CD4-positive, CD25-positive, alpha-beta regulatory T cell (primary cell): ENCODE measurements around the gene KANK3. TPM values are rescaled to one million over a fixed set of nuclear protein-coding genes. Genes with fewer than 3 reads are reported as not detected.
A peak's percentile ranks its signal among the peaks of the same experiment; 100 is the strongest.

Experiments
- ATAC-seq, 2 donors: fragments of 150-1000 bp; cut with Tn5 transposase; one replicate each; pipeline ENCODE4 v1.10.0; 2021; ENCODE audit warnings: low read depth in 2 of 2, moderate number of reproducible peaks in 2 of 2, moderate library complexity in 1 of 2
- DNase-seq, 3 donors: peaks; one replicate each; pipeline versions ENCODE4 v3.0.0 to v3.0.0-alpha.2; 2012 to 2022; ENCODE audit warnings: mixed read lengths in 1 of 3
- H3K27ac ChIP-seq: one replicate; pipeline ENCODE4 v1.7.0; 2013; ENCODE audit warnings: mild to moderate bottlenecking, low read length; ENCODE audit not compliant: insufficient read depth, poor library complexity, severe bottlenecking
- H3K27me3 ChIP-seq: one replicate; pipeline ENCODE4 v1.7.0; 2013; ENCODE audit warnings: low read length; ENCODE audit not compliant: control insufficient read depth, insufficient read depth
- H3K36me3 ChIP-seq: one replicate; pipeline ENCODE4 v1.7.0; 2013; ENCODE audit warnings: mild to moderate bottlenecking, low read length, moderate library complexity; ENCODE audit not compliant: control insufficient read depth, insufficient read depth
- H3K4me1 ChIP-seq: 2 replicates; pipeline ENCODE4 v1.7.0; 2013; ENCODE audit warnings: mild to moderate bottlenecking, low read length; ENCODE audit not compliant: insufficient read depth, control insufficient read depth, poor library complexity, severe bottlenecking
- H3K4me3 ChIP-seq: one replicate; pipeline ENCODE4 v1.7.0; 2013; ENCODE audit warnings: low read depth, mild to moderate bottlenecking, low read length, moderate library complexity
- H3K9me3 ChIP-seq, 2 experiments: 1 replicate in 1 of 2; 2 replicates in 1 of 2; pipeline ENCODE4 v1.7.0; 2013; ENCODE audit warnings: low read length in 2 of 2, mild to moderate bottlenecking in 1 of 2, moderate library complexity in 1 of 2; ENCODE audit not compliant: control insufficient read depth in 2 of 2
- H3K27ac Mint-ChIP-seq, 3 donors: one replicate each; pipeline ENCODE4 v1.8.0; 2020 to 2022; ENCODE audit warnings: mild to moderate bottlenecking in 3 of 3, mixed read lengths in 3 of 3, moderate library complexity in 2 of 3
- H3K27me3 Mint-ChIP-seq: one replicate; pipeline ENCODE4 v1.8.0; 2022; ENCODE audit warnings: mild to moderate bottlenecking, mixed read lengths
- H3K36me3 Mint-ChIP-seq: one replicate; pipeline ENCODE4 v1.8.0; 2020; ENCODE audit warnings: mixed read lengths
- H3K4me1 Mint-ChIP-seq, 4 donors: one replicate each; pipeline ENCODE4 v1.8.0; 2020 to 2022; ENCODE audit warnings: mixed read lengths in 4 of 4, mild to moderate bottlenecking in 1 of 4
- H3K4me3 Mint-ChIP-seq, 4 donors: one replicate each; pipeline ENCODE4 v1.8.0; 2020 to 2022; ENCODE audit warnings: mild to moderate bottlenecking in 4 of 4, mixed read lengths in 4 of 4, moderate library complexity in 3 of 4
- H3K9me3 Mint-ChIP-seq, 7 donors: one replicate each; pipeline ENCODE4 v1.8.0; 2020 to 2022; ENCODE audit warnings: mixed read lengths in 7 of 7, mild to moderate bottlenecking in 3 of 7, moderate library complexity in 2 of 7
- polyA plus RNA-seq, 4 donors: library from polyadenylated mRNA; unstranded; fragments of 300-500 nt; fragmentation: Illumina TruSeq; gene quantifications; one replicate each; pipeline ENCODE4 v1.2.3, GENCODE V29; 2021
- total RNA-seq: library from RNA; stranded (reverse); gene quantifications from one replicate; pipeline ENCODE4 v1.2.3, GENCODE V29; 2022

The KANK3 gene
- total and polyA plus RNA-seq, 5 donors from 2014 or later, result 0.40 to 4.4 (median 1.0) TPM

DNA sequence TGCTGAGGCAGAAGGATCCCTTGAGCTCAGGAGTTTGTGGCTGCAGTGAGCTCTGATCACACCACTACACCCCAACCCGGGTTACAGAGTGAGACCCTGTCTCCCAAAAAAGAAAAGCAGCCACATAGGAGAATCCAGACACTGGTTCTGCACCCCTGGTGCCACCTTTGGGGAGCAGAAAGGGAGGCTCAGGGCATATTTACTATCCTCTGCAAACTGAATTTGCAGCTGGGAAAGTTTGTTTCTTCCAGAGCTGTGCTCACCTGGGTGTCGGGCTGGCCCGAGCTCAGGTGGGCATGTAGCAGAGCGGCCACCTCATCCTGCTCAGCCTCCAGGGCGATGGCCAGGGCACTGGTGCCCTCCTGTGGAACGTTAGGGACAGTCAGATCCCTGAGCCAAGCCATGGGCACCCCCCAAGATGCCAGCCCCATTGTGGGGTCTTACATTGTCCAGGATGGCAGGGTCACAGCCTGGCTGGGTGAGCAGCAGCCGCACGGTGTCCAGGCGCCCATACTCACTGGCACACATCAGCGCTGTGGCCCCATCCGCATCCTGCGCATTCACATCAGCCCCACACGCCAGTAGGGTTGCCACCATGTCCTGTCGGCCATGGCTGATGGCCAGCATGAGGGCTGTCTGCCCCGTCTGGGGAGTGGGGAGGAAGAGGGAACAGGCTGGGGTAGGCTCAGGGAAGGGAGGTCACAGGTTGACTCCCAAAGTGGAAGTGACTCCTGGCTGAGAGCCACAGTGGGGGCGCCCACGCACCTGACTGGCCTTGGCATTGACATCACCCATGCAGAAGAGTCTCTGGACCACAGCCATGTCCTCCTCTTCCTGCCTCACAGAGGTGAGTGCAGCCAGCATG is 18.6 kb downstream of the KANK3 start:
- H3K27ac ChIP-seq, result no peak overlapping the region
- H3K4me1 ChIP-seq, result peaks cover 35% of the 10 kb centered on the region
- H3K27me3 ChIP-seq, result no peaks in the 10 kb centered on the region
- H3K9me3 ChIP-seq, result no peaks in the 10 kb centered on the region
- no peak overlapping the region for H3K27ac Mint-ChIP-seq
- no peak overlapping the region for H3K4me3 ChIP-seq
- H3K36me3 Mint-ChIP-seq, result no peaks in the 10 kb centered on the region
- ATAC-seq (no peak), DNase-seq (no peak)
- no peaks in the 10 kb centered on the region for H3K9me3 Mint-ChIP-seq
- peaks cover 12% of the 10 kb centered on the region for H3K36me3 ChIP-seq
- H3K4me3 Mint-ChIP-seq, result no peak overlapping the region
- H3K4me1 Mint-ChIP-seq, result peaks cover 3 to 41% (median 18%) of the 10 kb centered on the region in 4 donors
- H3K27me3 Mint-ChIP-seq, result no peaks in the 10 kb centered on the region

DNA sequence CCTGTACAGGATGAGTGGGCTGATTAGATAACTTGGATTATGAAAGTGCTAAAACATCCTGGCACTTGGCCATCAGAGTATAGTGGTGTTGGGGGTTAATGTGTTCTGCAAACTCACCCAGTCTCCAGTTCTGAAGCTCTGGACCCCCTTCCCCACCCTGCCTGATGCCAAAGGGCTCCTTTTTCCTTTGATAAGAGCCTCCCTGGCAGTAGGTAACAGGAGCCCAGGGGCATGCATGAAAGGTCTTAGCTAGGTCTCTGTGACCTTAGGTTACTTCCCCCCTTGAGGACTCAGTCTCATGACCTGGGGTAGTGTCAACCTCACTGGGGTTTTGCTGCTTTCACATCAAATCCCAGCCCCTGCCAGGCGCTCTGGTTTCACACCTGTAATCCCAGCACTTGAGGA is 19.3 kb downstream of the KANK3 start:
- Histone ChIP-seq H3K9me3 (no peaks in the 10 kb centered on the region), H3K36me3 (peaks cover 12% of the 10 kb centered on the region), H3K4me3 (no peak overlapping the region), H3K27ac (no peak overlapping the region), H3K4me1 (peaks cover 35% of the 10 kb centered on the region), H3K27me3 (no peaks in the 10 kb centered on the region)
- H3K9me3 Mint-ChIP-seq, result no peaks in the 10 kb centered on the region
- no peaks in the 10 kb centered on the region for H3K36me3 Mint-ChIP-seq
- H3K27me3 Mint-ChIP-seq, result no peaks in the 10 kb centered on the region
- no peak overlapping the region for H3K27ac Mint-ChIP-seq
- no peak for ATAC-seq
- DNase-seq, result no peak
- H3K4me3 Mint-ChIP-seq, result peak overlapping the region; percentile 16 to 99 (median 68)
- peaks cover 3 to 41% (median 18%) of the 10 kb centered on the region in 4 donors for H3K4me1 Mint-ChIP-seq

DNA sequence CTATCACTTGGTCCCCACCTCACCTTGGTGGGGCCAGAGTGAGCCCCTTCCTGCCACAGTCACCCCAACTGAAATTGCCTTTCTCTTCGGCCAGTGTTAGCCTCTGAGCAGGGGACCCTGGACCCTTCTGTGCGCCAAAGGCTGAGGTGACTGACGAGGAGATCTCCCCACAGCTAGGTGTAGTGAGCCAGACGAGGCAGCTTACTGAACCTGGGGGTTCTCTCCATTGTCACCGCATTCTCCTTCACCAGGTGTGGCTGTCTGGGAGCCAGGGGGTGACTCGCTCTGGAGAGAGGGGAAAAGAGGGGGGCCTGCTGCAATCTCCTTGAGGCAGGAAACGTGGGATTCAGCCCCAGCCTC is 20.4 kb downstream of the KANK3 start:
- Mint-ChIP-seq H3K4me1 (peaks cover 3 to 41% (median 18%) of the 10 kb centered on the region in 4 donors), H3K36me3 (no peaks in the 10 kb centered on the region), H3K27ac (peak overlapping the region; percentile 26 to 99 (median 99)), H3K9me3 (no peaks in the 10 kb centered on the region), H3K27me3 (no peaks in the 10 kb centered on the region), H3K4me3 (peak overlapping the region; percentile 96 to 99 (median 98))
- Histone ChIP-seq H3K9me3 (no peaks in the 10 kb centered on the region), H3K4me1 (peaks cover 35% of the 10 kb centered on the region), H3K36me3 (peaks cover 12% of the 10 kb centered on the region), H3K4me3 (peak overlapping the region; percentile 84), H3K27me3 (no peaks in the 10 kb centered on the region), H3K27ac (peak overlapping the region; percentile 89)
- ATAC-seq (no peak), DNase-seq (no peak)

DNA sequence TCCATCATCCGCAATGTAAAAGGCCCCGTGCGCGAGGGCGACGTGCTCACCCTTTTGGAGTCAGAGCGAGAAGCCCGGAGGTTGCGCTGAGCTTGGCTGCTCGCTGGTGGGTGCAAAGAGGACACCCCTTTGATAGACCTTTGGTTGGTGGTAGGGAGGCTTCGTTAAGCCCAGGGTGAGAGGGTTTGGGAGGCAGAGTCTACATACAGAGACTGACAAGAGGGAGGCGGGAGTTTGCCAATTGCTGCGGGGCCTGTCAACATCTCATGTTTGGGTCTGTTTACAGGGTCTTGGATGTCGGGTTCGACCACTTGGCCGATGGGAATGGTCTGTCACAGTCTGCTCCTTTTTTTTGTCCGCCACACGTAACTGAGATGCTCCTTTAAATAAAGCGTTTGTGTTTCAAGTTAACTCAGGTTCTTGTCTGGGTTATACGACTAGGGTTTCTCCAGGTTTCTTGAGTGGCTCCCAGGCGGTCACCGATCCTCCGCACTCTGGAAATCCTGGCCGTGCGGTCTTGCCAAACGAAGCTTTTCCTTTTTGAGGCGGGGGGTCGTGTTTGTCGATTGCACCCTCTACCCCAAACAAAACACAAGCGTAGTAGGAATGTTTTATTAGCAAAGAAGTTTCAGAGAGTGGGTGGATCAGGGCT is 20.9 kb downstream of the KANK3 start:
- peak overlapping the region; percentile 99 for H3K27ac Mint-ChIP-seq
- Histone ChIP-seq H3K27me3 (no peaks in the 10 kb centered on the region), H3K9me3 (no peaks in the 10 kb centered on the region), H3K36me3 (peaks cover 12% of the 10 kb centered on the region), H3K4me3 (peak overlapping the region; percentile 84), H3K4me1 (peaks cover 35% of the 10 kb centered on the region), H3K27ac (peak overlapping the region; percentile 89)
- H3K9me3 Mint-ChIP-seq, result no peaks in the 10 kb centered on the region
- H3K27me3 Mint-ChIP-seq, result no peaks in the 10 kb centered on the region
- no peak for ATAC-seq
- no peak for DNase-seq
- H3K4me1 Mint-ChIP-seq, result peaks cover 3 to 41% (median 18%) of the 10 kb centered on the region in 4 donors
- no peaks in the 10 kb centered on the region for H3K36me3 Mint-ChIP-seq
- H3K4me3 Mint-ChIP-seq, result peak overlapping the region; percentile 96 to 99 (median 98)

DNA sequence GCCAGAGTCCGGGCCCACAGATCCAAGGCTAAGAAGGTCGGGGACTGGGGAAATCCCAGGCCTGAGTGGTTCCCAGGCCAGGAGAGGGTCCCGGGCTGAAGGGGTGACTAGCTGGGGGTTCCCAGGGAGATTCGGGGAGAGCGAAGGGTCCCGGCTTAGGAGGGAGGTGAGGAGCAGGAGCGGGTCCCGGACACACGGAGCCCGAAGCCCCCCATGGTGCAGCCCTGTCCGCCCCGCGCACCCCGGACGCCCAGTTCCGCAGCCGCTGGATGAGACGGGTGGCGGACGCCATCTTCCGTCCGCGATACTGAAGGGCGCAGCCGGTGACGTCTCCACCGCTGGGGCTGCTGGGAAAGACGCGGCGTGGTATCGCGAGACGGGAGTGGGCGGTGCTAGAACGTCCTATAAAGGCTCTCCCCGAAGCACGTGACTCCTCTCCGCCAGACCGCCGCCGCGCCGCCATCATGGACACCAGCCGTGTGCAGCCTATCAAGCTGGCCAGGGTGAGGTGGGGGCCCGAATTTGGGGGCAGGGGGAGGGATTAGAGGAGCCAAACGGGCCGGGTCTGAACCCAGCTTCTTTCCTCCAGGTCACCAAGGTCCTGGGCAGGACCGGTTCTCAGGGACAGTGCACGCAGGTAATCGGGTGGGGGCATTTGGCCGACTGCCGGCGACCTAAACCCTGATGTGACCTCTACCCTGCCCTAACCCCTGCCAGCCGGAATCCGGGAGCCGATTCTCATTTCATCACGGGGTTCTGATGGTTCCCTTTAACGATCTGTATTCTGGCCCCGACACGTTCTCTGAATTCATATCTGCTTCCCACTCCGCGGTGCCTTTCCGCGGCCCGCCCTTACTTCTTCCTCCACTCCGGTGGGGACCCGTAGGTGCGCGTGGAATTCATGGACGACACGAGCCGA is 21.7 kb downstream of the KANK3 start, which contains the start of the genes NDUFA7 and RPS28:
Gene NDUFA7 (minus strand): TSS at position 309 of the 919 bp plus-strand sequence. CDS start 17 bp downstream, at position 292.
Gene RPS28 (plus strand): TSS at position 430 of the 919 bp plus-strand sequence. CDS start 35 bp downstream, at position 465.
- Mint-ChIP-seq H3K4me3 (peak within 1 kb of the TSS; percentile 96 to 99 (median 98)), H3K27ac (peak within 1 kb of the TSS; percentile 99), H3K9me3 (no peaks in the 10 kb centered on the region), H3K4me1 (peaks cover 3 to 44% (median 18%) of the 10 kb centered on the region in 4 donors), H3K27me3 (no peaks in the 10 kb centered on the region), H3K36me3 (no peaks in the 10 kb centered on the region)
- Histone ChIP-seq H3K27me3 (no peaks in the 10 kb centered on the region), H3K36me3 (peaks cover 14% of the 10 kb centered on the region), H3K4me3 (peak within 1 kb of the TSS; percentile 85), H3K27ac (peak within 1 kb of the TSS; percentile 89), H3K4me1 (peaks cover 35% of the 10 kb centered on the region), H3K9me3 (no peaks in the 10 kb centered on the region)
- ATAC-seq (peak; percentile 95 to 96), DNase-seq (peak; percentile 95 to 97 (median 97))

DNA sequence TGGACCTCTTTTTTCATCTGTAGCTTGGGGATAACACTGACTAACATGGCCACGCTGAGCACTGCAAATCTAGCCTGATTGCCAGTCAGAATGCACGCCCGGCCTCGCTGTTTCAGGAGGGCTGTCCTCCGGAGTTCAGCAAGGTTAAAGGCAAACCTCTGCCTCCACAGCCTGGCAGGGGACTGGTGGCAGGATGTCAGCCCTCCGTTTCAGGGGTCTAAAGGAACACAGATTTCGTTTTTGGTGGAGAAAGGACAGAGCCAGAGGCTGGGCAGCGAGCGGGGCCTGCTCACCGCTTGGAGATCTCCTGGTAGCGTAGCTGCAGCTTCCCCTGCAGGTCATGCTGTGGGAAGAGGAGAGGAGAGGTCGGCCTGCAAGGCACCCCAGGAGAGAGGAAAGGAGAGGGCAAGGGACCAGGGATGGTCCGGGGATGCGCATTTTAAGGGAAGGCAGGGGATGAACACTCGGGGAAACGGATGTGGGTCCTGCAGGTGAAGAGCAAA is 22.4 kb downstream of the KANK3 start:
- no peaks in the 10 kb centered on the region for H3K27me3 Mint-ChIP-seq
- Histone ChIP-seq H3K27me3 (no peaks in the 10 kb centered on the region), H3K9me3 (no peaks in the 10 kb centered on the region), H3K4me1 (peaks cover 35% of the 10 kb centered on the region), H3K4me3 (peak overlapping the region; percentile 85), H3K27ac (peak overlapping the region; percentile 89), H3K36me3 (peaks cover 20% of the 10 kb centered on the region)
- peaks cover 3 to 45% (median 18%) of the 10 kb centered on the region in 4 donors for H3K4me1 Mint-ChIP-seq
- H3K36me3 Mint-ChIP-seq, result peaks cover 1% of the 10 kb centered on the region
- DNase-seq (peak in 2 of 3 donors; percentile 21 to 58), ATAC-seq (no peak)
- no peaks in the 10 kb centered on the region for H3K9me3 Mint-ChIP-seq
- H3K27ac Mint-ChIP-seq, result peak overlapping the region; percentile 99
- H3K4me3 Mint-ChIP-seq, result peak overlapping the region; percentile 96 to 99 (median 98)
